Heart left ventricle (tissue), 16 donors: ENCODE results near the gene ADM. TPM values are rescaled to one million over a fixed set of nuclear protein-coding genes. Genes with fewer than 3 reads are reported as not detected.

Experiments used
- ATAC-seq, 4 donors: fragments of 200-7000 bp; cut with Tn5 transposase; one replicate each; pipeline ENCODE4 v1.9.1; 2020 to 2022; ENCODE audit warnings: moderate library complexity in 4 of 4, mild to moderate bottlenecking in 3 of 4, moderate number of reproducible peaks in 1 of 4
- DNase-seq, 5 donors: peaks; one replicate each; pipeline ENCODE4 v3.0.0-alpha.2; 2020
- H3K27ac ChIP-seq, 12 donors: fragments of 200-600 bp; sonication (generic) in 4 of 12; one replicate each; pipeline versions ENCODE4 v1.5.0 to v1.8.0; 2016 to 2022; ENCODE audit warnings: mild to moderate bottlenecking in 2 of 12
- H3K27me3 ChIP-seq, 9 donors: fragments of 200-600 bp; sonication (generic) in 2 of 9; one replicate each; pipeline versions ENCODE4 v1.5.1 to v1.8.0; 2016 to 2022; ENCODE audit warnings: mild to moderate bottlenecking in 3 of 9
- H3K36me3 ChIP-seq, 9 donors: fragments of 200-600 bp; sonication (generic) in 2 of 9; one replicate each; pipeline versions ENCODE4 v1.5.0 to v1.8.0; 2018 to 2022; ENCODE audit warnings: mild to moderate bottlenecking in 2 of 9
- H3K4me1 ChIP-seq, 12 donors: fragments of 200-600 bp; sonication (generic) in 4 of 12; one replicate each; pipeline versions ENCODE4 v1.5.0 to v1.8.0; 2016 to 2022; ENCODE audit warnings: mild to moderate bottlenecking in 3 of 12
- H3K4me3 ChIP-seq, 12 donors: fragments of 200-600 bp; sonication (generic) in 4 of 12; one replicate each; pipeline versions ENCODE4 v1.5.0 to v1.8.0; 2017 to 2022; ENCODE audit warnings: mild to moderate bottlenecking in 9 of 12, moderate library complexity in 4 of 12
- H3K9me3 ChIP-seq, 12 donors: fragments of 200-600 bp; sonication (generic) in 4 of 12; one replicate each; pipeline versions ENCODE4 v1.5.0 to v1.8.0; 2016 to 2022; ENCODE audit warnings: mild to moderate bottlenecking in 1 of 12
- POLR2A ChIP-seq, 2 donors: fragments of 450-650 bp; IDR thresholded peaks; one replicate each; pipeline ENCODE4 v1.6.1; 2017; ENCODE audit warnings: antibody characterized with exemption in 2 of 2, mild to moderate bottlenecking in 2 of 2, moderate library complexity in 2 of 2
- WGBS, 4 donors: extraction: QIAGEN DNeasy Blood & Tissue Kit in 2 of 4; methylation state at CpG; one replicate each; pipeline versions ENCODE4 v1.1.5 to v1.1.7; 2013 to 2018; 5-methylcytosine and 5-hydroxymethylcytosine counted together
- intact Hi-C, 10 donors: fragments of 100-400 bp; cut with DNase I; formaldehyde crosslinking; loops; one replicate each; pipeline versions ENCODE4 v1.11.1 to v1.14.2; 2022
- polyA plus RNA-seq, 2 donors: library from polyadenylated mRNA; stranded (reverse); fragments of 200-250 nt; gene quantifications; one replicate each; pipeline ENCODE4 v1.2.3, GENCODE V29; 2013
- total RNA-seq, 9 donors: library from RNA; depleted of rRNA in 2 of 9; stranded (reverse); fragments of >200 nt in 2 of 9; fragmentation: NEBNext Ultra II Directional in 3 of 9; extraction: Animal tissue kit (Norgen Biotek cat#: 25700) in 3 of 9; gene quantifications; one replicate each; pipeline versions ENCODE4 v1.1.0 to v1.2.4, GENCODE V29; 2016 to 2023
- TF ChIP-seq, protein P1 (sequence below), 12 donors: fragments of 200-600 bp; sonication (generic) in 4 of 12; IDR thresholded peaks; one replicate each; pipeline versions ENCODE4 v1.5.0 to v1.8.0; 2018 to 2022; ENCODE audit warnings: antibody characterized with exemption in 12 of 12, mild to moderate bottlenecking in 5 of 12
- donor health status: ischemic (EF 13 %, LVEDD 7.1; RV severe dilation, severe dysfunction).
- donor health status: healthy with polysubstance abuse.
- donor health status: DM: no; HTN: yes; CAD: no.
- donor health status: DM: no; HTN: no; CAD: no.
- donor health status: ischemic (EF 25% LVEDD 6.9; RV normal size, moderate dysfunction).
- donor health status: ischemic (EF 25% LVEDD 5.7; RV mildly dilated, moderate dysfunction).
- donor health status: healthy.
- donor health status: DM: yes; HTN: yes; CAD: no.
- donor health status: ischemic (EF 35%, LVEDD 5.7; RV mildly dilated, moderate dysfunction).
- donor health status: nonischemic (EF 11% LVEDD 7.7; RV severe dilation, severe dysfunction).
- donor health status: DM: yes; HTN: yes; CAD: no.
- donor health status: PGD.
- donor health status: ischemic (EF 29% LVEDD 5.4; RV normal size, mild dysfunction).
- donor health status: nonischemic (EF 23%, LVEDD 6.1; RV moderate dilation, normal function).

Gene ADM
- total and polyA plus RNA-seq, 11 donors: 6.9 to 154 (median 16.8) TPM

DNA sequence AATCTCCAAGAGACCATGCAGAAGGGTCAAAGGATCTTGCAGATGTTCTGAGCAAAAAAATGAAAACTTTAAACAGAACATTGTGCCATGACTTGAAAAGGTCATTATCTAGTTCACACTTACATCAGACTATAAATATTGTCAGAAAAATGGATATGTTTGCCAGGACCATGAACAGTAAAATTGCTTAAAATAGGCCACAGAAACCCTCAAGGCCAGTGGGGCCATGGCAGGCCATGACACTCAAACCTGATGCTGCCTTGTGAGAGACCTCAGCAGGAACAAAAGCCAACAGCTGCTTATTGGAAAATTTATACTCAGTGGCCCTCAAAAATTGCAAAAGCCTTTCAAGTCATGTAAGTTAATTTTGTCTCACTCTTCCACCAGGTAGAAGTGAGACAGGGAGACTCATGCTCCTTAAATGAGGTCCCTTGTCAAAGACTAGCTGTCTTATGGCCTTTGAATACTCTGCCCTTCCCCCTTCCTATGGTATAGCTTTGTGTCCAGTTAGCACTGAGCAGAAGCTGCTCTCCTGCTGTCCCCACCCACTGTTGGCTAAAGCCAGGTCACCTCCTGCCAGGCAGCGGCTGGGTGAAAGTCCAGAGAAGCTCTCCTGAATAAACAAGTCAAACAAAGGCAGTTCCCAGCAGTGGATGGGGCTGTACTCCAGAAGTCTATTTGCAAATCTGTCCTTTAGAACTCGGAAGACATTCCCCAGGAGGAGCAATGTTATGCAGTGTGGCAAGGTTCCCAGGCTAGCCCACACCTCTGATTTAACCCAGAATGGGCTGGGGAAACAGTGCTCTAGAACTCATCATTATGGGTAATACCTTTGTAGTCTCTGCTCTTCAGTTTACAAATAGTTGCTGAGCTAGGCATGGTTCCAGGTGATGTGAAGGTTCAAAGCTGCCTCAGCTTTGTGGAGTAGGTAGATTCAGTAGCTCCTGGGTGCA is 21.4 kb downstream of the ADM start:
- ATAC-seq: peak in 3 of 4 donors; percentile 12 to 27 (median 21)
- peak in 1 of 5 donors; percentile 33 for DNase-seq
- H3K4me3 ChIP-seq: no peak overlapping the region
- no peaks in the 10 kb centered on the region for H3K9me3 ChIP-seq
- intact Hi-C loops: loop anchor here in 5 of 10 donors (5.0 to 10.0 kb wide), 6 partner anchors 41 to 1311 kb away; no protein-coding TSS in a partner anchor
- H3K27me3 ChIP-seq: no peaks in the 10 kb centered on the region
- H3K4me1 ChIP-seq: peaks cover 0 to 71% (median 31%) of the 10 kb centered on the region in 12 donors
- WGBS, 4 donors: 35 to 61% (median 42%) methylated on average over 2 of the region's 2 CpGs
- H3K27ac ChIP-seq: peak overlapping the region in 7 of 12 donors; percentile 13 to 79 (median 37)
- H3K36me3 ChIP-seq: no peaks in the 10 kb centered on the region
- TF ChIP-seq, protein P1, sequence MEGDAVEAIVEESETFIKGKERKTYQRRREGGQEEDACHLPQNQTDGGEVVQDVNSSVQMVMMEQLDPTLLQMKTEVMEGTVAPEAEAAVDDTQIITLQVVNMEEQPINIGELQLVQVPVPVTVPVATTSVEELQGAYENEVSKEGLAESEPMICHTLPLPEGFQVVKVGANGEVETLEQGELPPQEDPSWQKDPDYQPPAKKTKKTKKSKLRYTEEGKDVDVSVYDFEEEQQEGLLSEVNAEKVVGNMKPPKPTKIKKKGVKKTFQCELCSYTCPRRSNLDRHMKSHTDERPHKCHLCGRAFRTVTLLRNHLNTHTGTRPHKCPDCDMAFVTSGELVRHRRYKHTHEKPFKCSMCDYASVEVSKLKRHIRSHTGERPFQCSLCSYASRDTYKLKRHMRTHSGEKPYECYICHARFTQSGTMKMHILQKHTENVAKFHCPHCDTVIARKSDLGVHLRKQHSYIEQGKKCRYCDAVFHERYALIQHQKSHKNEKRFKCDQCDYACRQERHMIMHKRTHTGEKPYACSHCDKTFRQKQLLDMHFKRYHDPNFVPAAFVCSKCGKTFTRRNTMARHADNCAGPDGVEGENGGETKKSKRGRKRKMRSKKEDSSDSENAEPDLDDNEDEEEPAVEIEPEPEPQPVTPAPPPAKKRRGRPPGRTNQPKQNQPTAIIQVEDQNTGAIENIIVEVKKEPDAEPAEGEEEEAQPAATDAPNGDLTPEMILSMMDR (IDR thresholded peaks at IDR 0.05): no peak
- TF ChIP-seq POLR2A (IDR thresholded peaks at IDR 0.05): no peak

DNA sequence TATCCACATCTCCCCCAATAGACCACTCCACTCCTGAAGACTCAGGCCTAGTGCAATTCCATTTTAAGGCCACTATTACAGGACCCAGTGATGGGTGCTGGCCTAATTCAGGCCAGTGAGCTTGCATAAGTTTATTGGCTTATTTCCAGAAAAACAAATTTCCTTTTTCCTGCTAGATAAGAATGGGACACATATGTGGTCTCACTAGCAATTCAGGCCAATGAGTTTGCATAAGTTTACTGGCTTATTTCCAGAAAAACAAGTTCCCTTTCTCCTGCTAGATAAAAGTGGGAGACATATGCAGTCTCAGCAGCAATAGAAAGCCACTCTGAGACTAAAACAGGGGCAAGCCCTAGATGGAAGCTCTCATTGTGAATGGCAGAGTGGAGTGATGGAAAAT is 22.4 kb downstream of the ADM start:
- H3K4me3 ChIP-seq: no peak overlapping the region
- peak overlapping the region in 5 of 12 donors; percentile 13 to 79 (median 31) for H3K27ac ChIP-seq
- H3K9me3 ChIP-seq: no peaks in the 10 kb centered on the region
- H3K27me3 ChIP-seq: no peaks in the 10 kb centered on the region
- TF ChIP-seq, protein P1 (IDR thresholded peaks at IDR 0.05): no peak
- peaks cover 0 to 70% (median 31%) of the 10 kb centered on the region in 12 donors for H3K4me1 ChIP-seq
- H3K36me3 ChIP-seq: no peaks in the 10 kb centered on the region
- DNase-seq (no peak), ATAC-seq (peak; percentile 17 to 61 (median 44))
- intact Hi-C loops: loop anchor here in 5 of 10 donors (1.0 to 10.0 kb wide), 7 partner anchors 39 to 1312 kb away; no protein-coding TSS in a partner anchor

DNA sequence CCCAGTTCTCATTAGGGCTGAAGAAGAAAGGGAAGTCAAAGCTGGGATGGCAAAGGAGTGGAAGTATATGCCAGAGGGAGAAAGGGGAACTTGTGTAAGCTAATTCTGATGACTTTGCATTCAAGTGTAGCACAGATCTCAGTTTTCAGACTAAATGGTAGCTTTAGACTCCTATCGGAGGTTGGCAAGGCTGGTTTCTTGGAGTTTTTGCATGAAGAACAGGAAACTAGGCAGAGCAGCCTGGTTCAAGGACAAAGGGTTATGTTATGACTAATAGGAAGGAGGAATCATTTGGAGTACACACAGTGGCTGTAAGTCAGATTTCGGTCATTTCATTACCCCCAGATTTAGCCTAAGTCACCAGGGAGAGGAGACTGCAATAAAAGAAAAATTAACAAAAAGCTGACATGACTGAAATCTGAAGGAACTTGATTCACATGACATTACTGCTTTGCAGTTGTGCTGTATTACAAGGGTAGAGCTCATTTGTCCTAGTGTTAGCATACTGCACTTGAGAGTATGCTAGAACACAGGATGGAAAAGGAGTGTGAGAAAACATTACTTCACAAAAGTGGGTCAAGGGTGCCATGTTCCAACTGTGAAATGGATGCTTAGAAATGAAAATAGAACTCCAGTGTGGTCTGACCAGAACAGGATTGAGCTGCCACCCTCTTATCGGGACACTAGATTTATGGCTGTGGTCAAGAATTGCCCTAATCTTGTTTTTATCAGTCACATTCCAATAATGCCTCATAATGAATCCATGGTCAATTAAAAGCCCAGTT is 23.6 kb downstream of the ADM start:
- H3K27me3 ChIP-seq: no peaks in the 10 kb centered on the region
- intact Hi-C loops: loop anchor here in 5 of 10 donors (5.0 to 10.0 kb wide), 6 partner anchors 39 to 1314 kb away; no protein-coding TSS in a partner anchor
- H3K9me3 ChIP-seq: no peaks in the 10 kb centered on the region
- DNase-seq: no peak
- WGBS, 4 donors: 62 to 74% (median 67%) methylated on average over 3 of the region's 3 CpGs
- peaks cover 0 to 58% (median 26%) of the 10 kb centered on the region in 12 donors for H3K4me1 ChIP-seq
- H3K4me3 ChIP-seq: no peak overlapping the region
- ATAC-seq: peak; percentile 21 to 56 (median 46)
- H3K27ac ChIP-seq: peak overlapping the region in 3 of 12 donors; percentile 10 to 79 (median 72)
- TF ChIP-seq POLR2A (IDR thresholded peaks at IDR 0.05): no peak
- TF ChIP-seq, protein P1 (IDR thresholded peaks at IDR 0.05): no peak
- no peaks in the 10 kb centered on the region for H3K36me3 ChIP-seq
